HL-60 (cell line): Measurements from ENCODE around the gene EIF1.

Source experiments
- DNase-seq, 2 experiments: peaks; one replicate each; pipeline ENCODE4 v3.0.0-alpha.2; 2010 to 2020; ENCODE audit warnings: low read depth in 1 of 2, low spot score in 1 of 2
- H3K27ac ChIP-seq: fragments of 250-450 bp; sonication (Bioruptor Pico); replicated peaks from 2 replicates; pipeline ENCODE4 v1.5.1; 2020; ENCODE audit warnings: mild to moderate bottlenecking, moderate library complexity
- H3K27me3 ChIP-seq: fragments of 250-450 bp; sonication (Bioruptor Pico); 2 replicates; pipeline ENCODE4 v1.5.1; 2021; ENCODE audit warnings: mild to moderate bottlenecking, moderate library complexity; ENCODE audit not compliant: insufficient read depth, poor library complexity, severe bottlenecking
- H3K4me3 ChIP-seq: replicated peaks from 2 replicates; pipeline ENCODE4 v1.5.1; 2011; ENCODE audit warnings: mild to moderate bottlenecking, control low read depth, low read length; ENCODE audit not compliant: insufficient read depth
- CTCF ChIP-seq: IDR thresholded peaks from one replicate; pipeline ENCODE4 v1.5.1; 2011; ENCODE audit warnings: low read length, control low read depth, inconsistent platforms; ENCODE audit not compliant: insufficient read depth
- GABPA ChIP-seq: IDR thresholded peaks from 2 replicates; pipeline ENCODE4 v1.6.1; 2012; ENCODE audit warnings: low read depth
- POLR2AphosphoS5 ChIP-seq: IDR thresholded peaks from 2 replicates; pipeline ENCODE4 v1.6.1; 2012; ENCODE audit warnings: low read depth
- REST ChIP-seq: IDR thresholded peaks from 2 replicates; pipeline ENCODE4 v1.6.1; 2012; ENCODE audit warnings: low read depth; ENCODE audit not compliant: insufficient replicate concordance
- SPI1 ChIP-seq: IDR thresholded peaks from 2 replicates; pipeline ENCODE4 v1.6.1; 2012; ENCODE audit warnings: low read depth, mild to moderate bottlenecking, borderline replicate concordance

Gene EIF1

GRCh38 chr17:41664172-41664457, 24.6 kb upstream of the EIF1 start:
- no peaks in the 10 kb centered on the region for H3K27me3 ChIP-seq
- no peak overlapping the region for H3K4me3 ChIP-seq
- H3K27ac ChIP-seq = no peak overlapping the region
- TF ChIP-seq GABPA = no peak
- no peak for TF ChIP-seq SPI1
- no peak for TF ChIP-seq POLR2AphosphoS5
- no peak for TF ChIP-seq REST
- no peak for DNase-seq

- Histone ChIP-seq H3K27me3 (no peaks in the 10 kb centered on the region), H3K4me3 (no peak overlapping the region; the same call in 1 of the 2 replicates), H3K27ac (peak overlapping the region; percentile 78)
- DNase-seq = no peak
- TF ChIP-seq POLR2AphosphoS5 = no peak
- no peak for TF ChIP-seq CTCF
- TF ChIP-seq REST = no peak
- TF ChIP-seq GABPA = no peak
- no peak for TF ChIP-seq SPI1
Measured at GRCh38 chr17:41664587-41665565, 23.8 kb upstream of the EIF1 start.

DNA sequence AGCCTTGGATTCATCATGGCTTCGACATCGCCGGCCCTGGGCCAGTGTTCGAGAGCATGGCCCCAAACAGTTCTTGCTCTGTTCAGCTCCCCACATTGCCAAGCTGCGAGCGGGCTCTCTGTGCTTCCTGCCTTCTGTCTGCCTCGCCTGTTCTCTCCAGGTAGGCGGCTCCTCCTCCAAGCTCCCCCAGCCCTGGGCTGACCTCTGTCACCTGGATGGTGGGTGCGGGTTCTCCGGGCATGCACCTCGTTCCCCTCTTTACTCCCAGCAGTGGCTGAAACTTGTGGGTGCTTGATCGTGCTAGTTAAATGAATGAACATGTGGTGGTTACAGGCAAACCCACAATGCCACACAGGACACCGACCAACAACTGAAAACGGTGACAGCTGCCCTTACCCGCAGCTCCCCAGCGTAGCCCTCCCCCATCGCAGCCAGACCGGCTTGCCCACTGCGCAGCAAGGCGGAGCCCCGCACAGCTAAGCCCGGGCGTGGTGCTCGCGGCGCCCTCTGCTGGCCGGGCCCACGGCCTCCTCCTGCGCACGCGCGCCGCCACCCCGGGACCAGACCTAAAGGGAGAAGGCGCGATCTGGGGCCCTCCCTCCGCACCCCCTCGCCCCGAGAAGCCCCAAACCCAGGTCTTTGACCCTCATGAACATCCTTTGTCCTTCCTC, 23.0 kb upstream of the EIF1 start:
- TF ChIP-seq GABPA (no peak), POLR2AphosphoS5 (peak; percentile 79), SPI1 (no peak), CTCF (peak; percentile 76), REST (no peak)
- Histone ChIP-seq H3K27me3 (no peaks in the 10 kb centered on the region), H3K4me3 (peak overlapping the region; percentile 51), H3K27ac (peak overlapping the region; percentile 78)
- peak; percentile 88 for DNase-seq
